GM18507 (cell line): ENCODE results near the gene LRRC45.
A peak's percentile ranks its signal among the peaks of the same experiment; 100 is the strongest.
"Not testable (repeated sequence)": the region's sequence is repeated elsewhere in the genome, so short reads cannot be mapped to it uniquely, and the experiment has no call there.

Source experiments
- DNase-seq: peaks from one replicate; pipeline ENCODE4 v3.0.0; 2011; ENCODE audit warnings: low read depth; ENCODE audit not compliant: insufficient read length; ENCODE audit errors: extremely low spot score
- FAIRE-seq: peaks from 2 replicates; lab custom pipeline; 2011; peaks lifted over from hg19 to GRCh38; lab: Jason Lieb, UNC

Gene LRRC45

GRCh38 chr17:82030470-82031302 lies 7.6 kb downstream of the LRRC45 start:
- FAIRE-seq, result peak; percentile 78
- DNase-seq, result no peak

GRCh38 chr17:82031303-82031884 lies 8.3 kb downstream of the LRRC45 start, which contains the start of gene RAC3:
Gene RAC3 (plus strand): TSS chr17:82031678. CDS start chr17:82031762, 84 bp downstream.
- FAIRE-seq (no peak), DNase-seq (no peak)

GRCh38 chr17:82031885-82032627 lies 9.0 kb downstream of the LRRC45 start:
- DNase-seq, result no peak
- FAIRE-seq, result no peak

- no peak for FAIRE-seq
These were observed 10.4 kb downstream of the LRRC45 start for GRCh38 chr17:82033359-82034085.

GRCh38 chr17:82034371-82035011 lies 11.4 kb downstream of the LRRC45 start:
- DNase-seq (no peak), FAIRE-seq (no peak)

More at GRCh38 chr17:82033359-82034085, 10.4 kb downstream of the LRRC45 start:
- no peak for DNase-seq

GRCh38 chr17:82035488-82035887 lies 12.4 kb downstream of the LRRC45 start:
- no peak for DNase-seq
- FAIRE-seq, result no peak

GRCh38 chr17:82035956-82036633 lies 13.0 kb downstream of the LRRC45 start:
- no peak for DNase-seq
- no peak for FAIRE-seq

GRCh38 chr17:82036634-82037091 lies 13.6 kb downstream of the LRRC45 start:
- no peak for FAIRE-seq
- DNase-seq, result no peak

- FAIRE-seq, result peak; percentile 95
- DNase-seq, result peak; percentile 94
These were observed 14.2 kb downstream of the LRRC45 start, which contains the start of gene DCXR for GRCh38 chr17:82037092-82037888. Gene DCXR (minus strand): TSS chr17:82037697. CDS start chr17:82037682, 15 bp downstream.

GRCh38 chr17:82037889-82038195 lies 14.7 kb downstream of the LRRC45 start:
- FAIRE-seq (no peak), DNase-seq (no peak)

GRCh38 chr17:82038796-82039409 lies 15.8 kb downstream of the LRRC45 start:
- not testable (repeated sequence) for FAIRE-seq, DNase-seq

- FAIRE-seq, result no peak
These were observed 16.7 kb downstream of the LRRC45 start for GRCh38 chr17:82039695-82040299.

GRCh38 chr17:82041144-82041814 lies 18.2 kb downstream of the LRRC45 start:
- DNase-seq, result no peak
- no peak for FAIRE-seq

More at GRCh38 chr17:82039695-82040299, 16.7 kb downstream of the LRRC45 start:
- DNase-seq, result no peak

- no peak for FAIRE-seq
- DNase-seq, result no peak
These were observed 19.5 kb downstream of the LRRC45 start for GRCh38 chr17:82042649-82043048.

GRCh38 chr17:82043507-82043906 lies 20.4 kb downstream of the LRRC45 start:
- DNase-seq (no peak), FAIRE-seq (no peak)

GRCh38 chr17:82045936-82046484 lies 22.9 kb downstream of the LRRC45 start:
- no peak for FAIRE-seq
- no peak for DNase-seq
